Sigmoid colon (tissue), 7 donors: ENCODE measurements around the gene CACNA2D3. TPM values are rescaled to one million over a fixed set of nuclear protein-coding genes. Genes with fewer than 3 reads are reported as not detected.

Experiments used
- DNase-seq: peaks from one replicate; pipeline ENCODE4 v3.0.0-alpha.2; 2019
- H3K27ac ChIP-seq, 4 donors: fragments of 200-600 bp; sonication (generic); one replicate each; pipeline ENCODE4 v1.5.1; 2016 to 2019; ENCODE audit warnings: mild to moderate bottlenecking in 1 of 4
- H3K27me3 ChIP-seq, 3 donors: fragments of 200-600 bp; sonication (generic); one replicate each; pipeline ENCODE4 v1.5.1; 2019; ENCODE audit warnings: mild to moderate bottlenecking in 1 of 3
- H3K36me3 ChIP-seq, 4 donors: fragments of 200-600 bp; sonication (generic); one replicate each; pipeline ENCODE4 v1.5.1; 2016 to 2019
- H3K4me1 ChIP-seq, 4 donors: fragments of 200-600 bp; sonication (generic); one replicate each; pipeline ENCODE4 v1.5.1; 2017 to 2019
- H3K4me3 ChIP-seq, 4 donors: fragments of 200-600 bp; sonication (generic); one replicate each; pipeline ENCODE4 v1.5.1; 2017 to 2019; ENCODE audit warnings: mild to moderate bottlenecking in 2 of 4, moderate library complexity in 1 of 4
- H3K9me3 ChIP-seq, 4 donors: fragments of 200-600 bp in 3 of 4; sonication (generic) in 3 of 4; one replicate each; pipeline versions ENCODE4 v1.5.1 to v1.6.1; 2013 to 2019
- CTCF ChIP-seq, 4 experiments: fragments of 450-650 bp in 3 of 4; fragments of 200-600 bp in 1 of 4; IDR thresholded peaks; one replicate each; pipeline ENCODE4 v1.5.1; 2016 to 2019; ENCODE audit warnings: antibody characterized with exemption in 4 of 4, mild to moderate bottlenecking in 3 of 4, moderate library complexity in 2 of 4
- EP300 ChIP-seq, 4 donors: sonication (generic); formaldehyde crosslinking; IDR thresholded peaks; one replicate each; pipeline ENCODE4 v1.6.1; 2017; ENCODE audit warnings: antibody characterized with exemption in 4 of 4
- POLR2A ChIP-seq, 2 donors: fragments of 450-650 bp; IDR thresholded peaks; one replicate each; pipeline ENCODE4 v1.6.1; 2016; ENCODE audit warnings: antibody characterized with exemption in 2 of 2, mild to moderate bottlenecking in 2 of 2, moderate library complexity in 2 of 2
- POLR2AphosphoS5 ChIP-seq, 4 donors: sonication (generic); formaldehyde crosslinking; IDR thresholded peaks; one replicate each; pipeline ENCODE4 v1.6.1; 2017; ENCODE audit warnings: antibody characterized with exemption in 4 of 4
- WGBS, 2 donors: extraction: QIAGEN DNeasy Blood & Tissue Kit; methylation state at CpG; one replicate each; pipeline ENCODE4 v1.1.7; 2013; 5-methylcytosine and 5-hydroxymethylcytosine counted together
- intact Hi-C: fragments of 100-400 bp; cut with DNase I; formaldehyde crosslinking; loops from one replicate; pipeline ENCODE4 v1.15.1; 2023
- polyA plus RNA-seq, 3 donors: library from polyadenylated mRNA; stranded (reverse); fragments of 200-250 nt; gene quantifications; one replicate each; pipeline ENCODE4 v1.2.3, GENCODE V29; 2013
- total RNA-seq, 4 donors: library from RNA; depleted of rRNA; stranded (reverse); fragments of >200 nt; gene quantifications; one replicate each; pipeline ENCODE4 v1.1.0, GENCODE V29; 2016
- donor health status: healthy with polysubstance abuse.
- donor health status: Bipolar disorder and iron deficiency.
- donor health status: healthy.

The CACNA2D3 gene
- total and polyA plus RNA-seq, 7 donors, result 0.32 to 10.2 (median 4.8) TPM; not detected in 1

- Histone ChIP-seq H3K9me3 (no peaks in the 10 kb centered on the region), H3K27me3 (no peaks in the 10 kb centered on the region), H3K4me3 (no peak overlapping the region), H3K36me3 (no peaks in the 10 kb centered on the region), H3K27ac (no peak overlapping the region), H3K4me1 (no peaks in the 10 kb centered on the region)
- intact Hi-C loops, result no loop called here
- TF ChIP-seq CTCF (IDR thresholded peaks at IDR 0.05) (no peak), POLR2A (IDR thresholded peaks at IDR 0.05) (no peak), EP300 (IDR thresholded peaks at IDR 0.05) (no peak), POLR2AphosphoS5 (IDR thresholded peaks at IDR 0.05) (no peak)
- 94 to 95% methylated on average over 18 of the region's 18 CpGs for WGBS, 2 donors
- no peak for DNase-seq
Observed at GRCh38 chr3:54717506-54717905, 595.2 kb downstream of the CACNA2D3 start.

- Histone ChIP-seq H3K4me3 (no peak overlapping the region), H3K27me3 (no peaks in the 10 kb centered on the region), H3K27ac (no peak overlapping the region), H3K36me3 (no peaks in the 10 kb centered on the region), H3K9me3 (no peaks in the 10 kb centered on the region), H3K4me1 (no peaks in the 10 kb centered on the region)
- intact Hi-C loops, result no loop called here
- TF ChIP-seq EP300 (IDR thresholded peaks at IDR 0.05), result no peak
- no peak for TF ChIP-seq POLR2A (IDR thresholded peaks at IDR 0.05)
- TF ChIP-seq POLR2AphosphoS5 (IDR thresholded peaks at IDR 0.05), result no peak
- TF ChIP-seq CTCF (IDR thresholded peaks at IDR 0.05), result no peak
- DNase-seq, result no peak
- WGBS, 2 donors, result 86 to 93% methylated on average over 1 of the region's 1 CpG
Observed at GRCh38 chr3:54719914-54720313, 597.6 kb downstream of the CACNA2D3 start.

GRCh38 chr3:54720604-54721003 lies 598.3 kb downstream of the CACNA2D3 start:
- no peak overlapping the region for H3K4me3 ChIP-seq
- DNase-seq, result no peak
- intact Hi-C loops, result no loop called here
- no peak overlapping the region for H3K27ac ChIP-seq
- no peak for TF ChIP-seq POLR2A (IDR thresholded peaks at IDR 0.05)
- no peak for TF ChIP-seq CTCF (IDR thresholded peaks at IDR 0.05)
- TF ChIP-seq POLR2AphosphoS5 (IDR thresholded peaks at IDR 0.05), result no peak
- no peak for TF ChIP-seq EP300 (IDR thresholded peaks at IDR 0.05)
- no peaks in the 10 kb centered on the region for H3K9me3 ChIP-seq
- 94 to 99% methylated on average over 1 of the region's 1 CpG for WGBS, 2 donors
- H3K27me3 ChIP-seq, result no peaks in the 10 kb centered on the region
- no peaks in the 10 kb centered on the region for H3K36me3 ChIP-seq
- H3K4me1 ChIP-seq, result no peaks in the 10 kb centered on the region

GRCh38 chr3:54731732-54732445 lies 609.5 kb downstream of the CACNA2D3 start:
- no peak overlapping the region for H3K4me3 ChIP-seq
- no peak overlapping the region for H3K27ac ChIP-seq
- no peaks in the 10 kb centered on the region for H3K27me3 ChIP-seq
- no peaks in the 10 kb centered on the region for H3K4me1 ChIP-seq
- TF ChIP-seq POLR2A (IDR thresholded peaks at IDR 0.05), result no peak
- TF ChIP-seq POLR2AphosphoS5 (IDR thresholded peaks at IDR 0.05), result no peak
- TF ChIP-seq CTCF (IDR thresholded peaks at IDR 0.05), result no peak
- no peak for TF ChIP-seq EP300 (IDR thresholded peaks at IDR 0.05)
- WGBS, 2 donors, result 80 to 87% methylated on average over 10 of the region's 10 CpGs
- DNase-seq, result no peak
- no peaks in the 10 kb centered on the region for H3K9me3 ChIP-seq
- intact Hi-C loops, result no loop called here
- no peaks in the 10 kb centered on the region for H3K36me3 ChIP-seq
